NCI-H446 (cell line): ENCODE data around the gene RBL1.
"Not testable (repeated sequence)": the region's sequence is repeated elsewhere in the genome, so short reads cannot be mapped to it uniquely, and the experiment has no call there.

Source experiments
- DNase-seq, 2 experiments: peaks; one replicate each; lab custom pipeline; 2025; lab: John Stamatoyannopoulos, UW

The RBL1 gene

DNA sequence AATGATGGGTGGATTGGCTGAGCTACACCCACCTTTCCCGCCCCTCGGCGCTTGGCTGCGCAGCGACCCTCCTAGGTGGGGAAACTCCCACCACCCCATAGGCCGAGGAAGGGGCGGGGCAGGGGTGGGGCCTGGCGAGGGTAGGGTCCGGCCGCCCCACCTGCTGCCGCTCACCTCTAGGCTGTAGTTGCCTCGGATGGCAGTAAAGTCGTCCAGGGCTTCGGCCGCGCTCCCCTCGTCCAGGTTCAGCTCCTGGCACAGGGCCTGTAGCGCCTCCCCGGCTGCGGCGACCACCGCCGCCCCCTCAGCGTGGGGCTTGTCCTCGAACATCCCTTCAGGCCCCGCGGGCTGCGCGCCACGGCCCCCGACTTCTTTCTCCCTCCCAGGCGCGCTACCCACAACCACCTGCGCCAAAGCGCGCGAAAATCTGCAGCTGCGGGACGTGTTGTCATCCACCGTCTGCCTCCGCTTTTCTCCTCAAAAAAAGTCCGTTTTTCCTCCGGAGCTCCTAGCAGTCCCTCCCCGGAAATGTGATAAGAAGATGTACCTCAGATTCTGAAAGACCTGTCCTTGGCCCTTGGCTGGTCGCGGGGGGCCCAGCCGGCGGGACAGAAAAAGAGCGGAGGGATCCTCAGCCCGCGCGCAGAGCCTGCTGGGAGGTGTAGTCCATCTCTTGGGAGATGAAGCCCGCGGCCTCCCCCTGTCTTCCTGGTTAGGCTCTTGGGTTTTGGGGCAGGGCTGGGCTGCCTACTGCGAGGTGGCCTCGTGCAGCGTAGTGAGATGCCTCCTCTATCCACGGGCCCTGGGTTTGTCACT lies at the start of gene RBL1:
TSS of gene RBL1 (minus strand) at position 399 of the 816 bp plus-strand sequence. CDS start at position 330, 69 bp downstream.
- peak; percentile 85 to 93 for DNase-seq

DNA sequence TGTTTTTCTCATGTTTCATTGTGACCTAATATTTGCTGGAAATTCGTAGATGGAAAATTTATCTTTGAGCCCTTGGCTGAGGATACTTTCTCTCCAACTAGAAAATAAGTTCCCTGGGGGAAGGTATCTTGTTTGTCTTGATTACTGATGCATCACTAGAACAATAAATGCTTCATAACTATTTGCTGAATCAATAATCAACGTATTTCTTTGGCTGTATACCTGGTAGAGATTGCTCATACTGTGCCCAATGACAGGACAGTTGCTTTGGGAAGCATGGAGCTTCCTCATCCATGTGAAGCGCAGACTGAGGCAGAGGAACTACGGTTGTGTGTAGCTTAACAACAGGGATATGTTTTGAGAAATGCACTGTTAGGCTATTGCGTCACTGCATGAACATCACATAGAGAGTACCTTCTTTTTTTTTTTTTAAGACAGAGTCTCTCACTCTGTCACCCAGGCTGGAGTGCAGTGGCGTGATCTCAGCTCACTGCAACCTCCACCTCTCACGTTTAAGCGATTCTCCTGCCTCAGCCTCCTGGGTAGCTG lies 49.1 kb upstream of the RBL1 start:
- no peak for DNase-seq

DNA sequence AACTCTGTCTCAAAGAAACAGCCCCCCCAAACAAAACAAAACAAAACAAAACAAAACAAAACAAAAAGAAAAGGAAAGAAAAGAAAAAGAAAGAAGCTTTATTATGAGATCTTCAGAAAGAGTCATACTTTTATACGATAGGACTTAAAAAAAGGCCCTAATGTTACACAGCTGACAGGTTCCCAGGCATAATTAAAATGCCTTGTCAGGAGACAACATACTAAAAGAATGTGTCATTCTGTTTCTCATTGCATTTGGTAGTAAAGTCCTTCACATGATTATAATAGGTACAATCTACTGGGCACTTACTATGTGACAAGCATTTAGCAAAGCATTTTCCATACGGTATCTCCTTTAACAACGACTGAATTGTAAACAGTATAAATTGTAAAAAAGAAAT lies 46.9 kb upstream of the RBL1 start:
- DNase-seq, result no peak

DNA sequence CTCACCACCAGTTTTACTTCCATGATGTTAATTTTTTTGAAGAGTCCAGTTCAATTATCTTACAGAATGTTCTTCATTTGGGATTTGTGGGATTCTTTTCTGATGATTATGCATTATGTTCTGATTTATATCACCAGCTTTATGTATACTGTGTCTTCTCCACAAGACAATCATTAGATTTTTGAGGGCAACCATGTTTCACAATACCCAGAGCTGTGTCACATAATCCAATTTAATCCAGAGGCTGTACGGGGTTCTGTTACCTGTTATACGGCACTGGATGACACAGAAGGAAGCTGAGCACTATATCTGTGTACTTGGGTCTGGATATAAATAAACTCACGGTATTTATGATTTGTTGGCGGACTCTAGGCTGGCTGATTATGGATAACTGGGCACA lies 41.8 kb upstream of the RBL1 start:
- no peak for DNase-seq

- DNase-seq, result no peak
Observed at GRCh38 chr20:37133952-37134351, 38.2 kb upstream of the RBL1 start.

GRCh38 chr20:37131486-37131885 lies 35.7 kb upstream of the RBL1 start:
- DNase-seq, result no peak

DNA sequence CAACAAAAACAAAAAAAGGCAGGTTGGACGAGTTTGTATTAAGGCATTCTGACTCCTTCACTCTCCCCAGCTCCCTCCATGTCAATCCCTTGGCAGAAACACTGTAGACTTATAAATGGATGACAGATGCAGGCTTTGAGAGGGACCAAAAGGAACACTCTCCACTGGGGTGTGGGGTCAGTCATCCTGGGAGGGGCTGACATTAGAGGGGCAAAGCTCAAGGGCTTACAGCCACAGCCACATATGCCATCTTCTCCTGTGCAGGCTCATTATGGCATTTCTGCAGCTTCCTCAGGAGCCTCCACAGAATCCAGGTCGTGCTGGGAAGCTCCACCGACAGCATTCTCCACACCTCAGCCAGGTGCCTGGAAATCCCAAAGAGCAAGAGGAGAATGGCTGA lies 33.0 kb upstream of the RBL1 start:
- no peak for DNase-seq

DNA sequence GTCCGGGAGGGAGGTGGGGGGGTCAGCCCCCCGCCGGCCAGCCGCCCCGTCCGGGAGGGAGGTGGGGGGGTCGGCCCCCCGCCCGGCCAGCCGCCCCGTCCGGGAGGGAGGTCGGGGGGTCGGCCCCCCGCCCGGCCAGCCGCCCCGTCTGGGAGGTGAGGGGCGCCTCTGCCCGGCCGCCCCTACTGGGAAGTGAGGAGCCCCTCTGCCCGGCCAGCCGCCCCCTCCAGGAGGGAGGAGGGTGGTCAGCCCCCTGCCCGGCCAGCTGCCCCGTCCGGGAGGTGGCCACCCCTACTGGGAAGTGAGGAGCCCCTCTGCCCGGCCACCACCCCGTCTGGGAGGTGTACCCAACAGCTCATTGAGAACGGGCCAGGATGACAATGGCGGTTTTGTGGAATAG lies 30.5 kb upstream of the RBL1 start:
- DNase-seq, result not testable (repeated sequence)

DNA sequence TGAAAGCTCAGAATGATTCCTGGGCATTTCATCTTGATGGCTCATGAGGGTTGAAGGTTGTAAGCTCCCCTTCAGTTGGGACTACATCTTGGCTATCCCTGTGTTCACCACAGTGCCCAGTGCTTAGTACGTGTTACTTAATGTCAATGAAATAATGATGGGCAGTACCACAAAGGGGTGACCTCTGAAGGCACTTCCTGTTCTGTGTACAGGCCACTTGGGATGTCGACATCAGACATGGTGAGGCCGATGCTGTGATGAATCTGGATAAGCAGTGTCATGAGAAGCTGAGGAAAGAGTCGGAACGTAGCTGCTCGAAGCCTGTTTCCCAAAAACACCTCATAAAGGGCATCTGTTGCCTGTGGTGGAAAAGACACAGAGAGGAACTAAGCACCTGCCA lies 27.6 kb upstream of the RBL1 start:
- DNase-seq, result no peak

GRCh38 chr20:37120497-37120896 lies 24.7 kb upstream of the RBL1 start:
- no peak for DNase-seq

- DNase-seq, result no peak
Observed at GRCh38 chr20:37119356-37120036, 23.7 kb upstream of the RBL1 start.

- no peak for DNase-seq
Observed at GRCh38 chr20:37114012-37114411, 18.2 kb upstream of the RBL1 start.

- no peak for DNase-seq
Observed at GRCh38 chr20:37111926-37112455, 16.2 kb upstream of the RBL1 start.

DNA sequence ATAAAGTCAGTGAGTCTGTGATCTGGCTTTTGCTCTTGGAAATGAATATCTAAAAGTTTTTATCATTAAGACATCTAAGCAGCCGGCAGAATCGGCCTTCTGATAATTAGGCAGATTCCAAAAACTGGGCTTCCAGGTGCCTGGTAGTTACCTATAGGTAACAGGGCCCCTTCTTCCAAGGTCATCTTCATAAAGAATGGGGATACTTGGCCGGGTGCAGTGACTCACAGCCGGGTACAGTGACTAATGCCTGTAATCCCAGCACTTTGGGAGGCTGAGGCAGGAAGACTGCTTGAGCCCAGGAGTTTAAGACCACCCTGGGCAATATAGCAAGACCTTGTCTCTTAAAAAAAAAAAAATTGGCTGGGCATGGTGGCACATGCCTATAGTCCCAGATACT lies 12.9 kb upstream of the RBL1 start:
- no peak for DNase-seq

DNA sequence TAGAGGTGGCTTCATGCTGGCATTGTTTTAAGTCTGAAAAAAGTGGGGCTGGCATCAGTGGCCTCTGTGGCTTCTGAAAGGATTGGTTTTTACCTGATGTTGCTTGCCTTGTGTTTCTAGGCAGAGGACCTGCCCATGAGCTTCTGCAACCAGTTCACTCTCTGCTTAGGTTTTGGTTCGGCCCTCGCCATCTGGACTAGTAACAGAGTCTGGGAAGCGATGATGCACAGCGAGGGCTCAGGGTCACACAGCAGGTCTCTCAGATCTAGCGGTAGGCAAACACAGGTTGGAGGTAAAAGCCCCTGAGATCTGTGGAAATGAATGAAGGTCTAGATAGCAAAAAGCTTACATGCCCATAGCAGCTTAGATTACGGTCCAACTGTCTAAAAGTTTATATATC lies 6.8 kb upstream of the RBL1 start:
- no peak for DNase-seq

DNA sequence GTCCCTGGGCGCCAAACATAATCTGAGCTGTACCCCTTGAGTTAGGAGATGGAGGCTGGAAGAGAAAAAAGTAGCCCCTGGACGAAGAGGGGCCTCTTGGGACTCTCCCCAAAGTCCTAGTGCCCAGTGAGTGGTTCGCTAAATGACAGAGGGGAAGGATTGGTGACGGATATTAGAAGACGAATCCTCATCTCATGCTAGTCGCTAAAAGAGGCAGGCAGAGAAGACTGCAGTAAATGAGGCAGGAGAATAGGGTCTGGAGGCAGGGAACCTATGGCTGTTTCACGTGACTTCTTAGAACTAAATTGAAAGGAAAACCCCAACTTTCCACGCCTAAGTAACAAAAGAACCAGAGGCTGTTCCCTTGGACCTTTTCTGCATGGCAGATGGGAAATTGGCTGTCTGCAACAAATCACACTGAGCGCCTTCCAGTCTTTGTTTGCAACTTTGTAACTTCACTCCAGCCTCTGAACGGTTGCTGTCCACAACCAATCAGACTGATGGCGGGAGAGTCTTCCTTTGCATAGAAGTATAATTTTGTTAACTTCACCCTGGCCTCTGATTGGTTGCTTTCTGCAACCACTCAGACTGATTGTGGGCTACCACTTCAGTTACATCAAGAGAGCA lies 731 bp upstream of the RBL1 start:
- DNase-seq, result no peak

- DNase-seq, result no peak
Observed at GRCh38 chr20:37095108-37095598, 644 bp downstream of the RBL1 start.

GRCh38 chr20:37090407-37090806 lies 5.4 kb downstream of the RBL1 start:
- DNase-seq, result no peak

- DNase-seq, result no peak
Observed at GRCh38 chr20:37081717-37082289, 14.0 kb downstream of the RBL1 start.

GRCh38 chr20:37077009-37077408 lies 18.8 kb downstream of the RBL1 start:
- DNase-seq, result no peak

DNA sequence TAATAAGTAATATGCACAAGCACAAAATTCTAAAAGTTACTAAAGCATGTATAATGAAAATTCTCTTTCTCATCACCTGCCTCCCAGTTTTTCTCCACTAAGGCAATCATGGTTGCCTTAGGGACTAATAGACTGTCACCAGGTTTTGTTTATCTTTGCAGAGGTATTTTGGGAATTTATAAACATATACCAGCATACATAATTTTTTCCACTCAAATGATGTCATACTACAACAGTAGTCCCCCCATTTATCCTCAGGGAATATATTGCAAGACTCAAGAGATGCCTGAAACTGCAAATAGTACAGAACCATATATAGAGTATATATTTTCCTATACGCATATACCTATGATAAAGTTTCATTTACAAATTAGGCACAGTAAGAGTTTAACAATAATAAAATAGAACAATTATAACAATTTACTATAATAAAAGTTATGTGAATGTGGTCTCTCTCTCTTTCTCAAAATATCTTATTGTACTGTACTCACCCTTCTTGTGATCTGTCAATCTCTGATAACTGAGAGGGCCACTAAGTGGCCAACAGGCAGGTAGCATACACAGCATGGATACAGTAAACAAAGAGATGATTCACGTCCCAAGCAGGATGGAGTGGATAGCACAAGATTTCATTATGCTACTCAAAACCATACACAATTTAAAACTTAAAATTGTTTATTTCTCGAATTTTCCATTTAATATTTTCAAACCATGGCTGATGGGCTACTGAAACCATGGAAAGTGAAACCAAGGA lies 19.7 kb downstream of the RBL1 start:
- no peak for DNase-seq
